ENCODE results near the gene INVS. TPM values are rescaled to one million over a fixed set of nuclear protein-coding genes. Genes with fewer than 3 reads are reported as not detected.
"Not testable (repeated sequence)": the region's sequence is repeated elsewhere in the genome, so short reads cannot be mapped to it uniquely, and the experiment has no call there.

Gene INVS
- total RNA-seq, 2 experiments from 2014 or later: 30.7 to 36.7 TPM

DNA sequence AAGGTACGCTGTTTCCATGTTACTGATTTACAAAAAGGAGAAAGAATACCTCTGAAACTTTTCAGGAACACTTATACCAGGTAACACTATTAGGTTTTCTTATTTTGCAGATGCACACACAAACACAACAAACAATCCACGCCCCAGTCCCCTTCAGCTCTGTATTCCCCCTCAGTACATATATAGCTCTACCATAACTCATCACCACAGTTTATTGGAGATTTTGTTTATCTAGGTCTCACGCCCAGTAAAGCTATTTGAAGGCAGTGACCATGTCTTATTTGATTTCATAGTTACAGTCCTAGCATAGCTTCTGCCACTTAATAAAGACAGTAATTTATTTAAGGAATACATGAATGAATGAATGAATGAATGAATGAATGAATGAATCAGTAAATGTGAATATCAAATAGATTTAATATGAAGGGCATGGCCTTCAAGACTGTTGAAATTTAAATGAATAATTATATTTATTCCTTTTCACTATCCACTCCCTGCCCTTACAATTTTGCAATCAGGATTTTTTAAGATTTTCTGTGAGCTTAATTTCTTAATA, 32.9 kb downstream of the INVS start:
- no TSS peak for BruUV-seq (replicated peaks)
- Histone ChIP-seq H3K9me3 (ENCODE audit: low read length) (no peaks in the 10 kb centered on the region), H3K4me3 (ENCODE audit: low read depth, low read length, poor library complexity, severe bottlenecking) (no peak overlapping the region), H3K27ac (ENCODE audit: low read depth, low read length, poor library complexity, severe bottlenecking) (no peak overlapping the region), H4K20me1 (ENCODE audit: insufficient read depth, low read length) (no peaks in the 10 kb centered on the region), H3K4me2 (ENCODE audit: low read length) (no peak overlapping the region), H2AFZ (ENCODE audit: low read length) (no peak overlapping the region), H3K36me3 (ENCODE audit: insufficient read depth, low read length) (peaks cover 60% of the 10 kb centered on the region), H3K9me2 (ENCODE audit: insufficient read depth, low read length) (no peaks in the 10 kb centered on the region), H3K4me1 (ENCODE audit: insufficient read depth, low read length, poor library complexity, severe bottlenecking) (no peaks in the 10 kb centered on the region), H3K79me2 (ENCODE audit: insufficient read depth, low read depth, low read length) (no peaks in the 10 kb centered on the region)
- ChIA-PET CTCF (ENCODE audit: unreplicated experiment) (no interaction called here), POLR2A (interaction anchor here (0.9 kb wide), 1 partner anchor 14 kb away, joined by 3 read pairs; no protein-coding TSS in a partner anchor)
- no peak for DNase-seq (ENCODE audit: low spot score)
- TF ChIP-seq EZH2phosphoT487 (IDR thresholded peaks at IDR 0.05; ENCODE audit: borderline replicate concordance, low read depth, low read length): no peak
- TF ChIP-seq, protein P1, sequence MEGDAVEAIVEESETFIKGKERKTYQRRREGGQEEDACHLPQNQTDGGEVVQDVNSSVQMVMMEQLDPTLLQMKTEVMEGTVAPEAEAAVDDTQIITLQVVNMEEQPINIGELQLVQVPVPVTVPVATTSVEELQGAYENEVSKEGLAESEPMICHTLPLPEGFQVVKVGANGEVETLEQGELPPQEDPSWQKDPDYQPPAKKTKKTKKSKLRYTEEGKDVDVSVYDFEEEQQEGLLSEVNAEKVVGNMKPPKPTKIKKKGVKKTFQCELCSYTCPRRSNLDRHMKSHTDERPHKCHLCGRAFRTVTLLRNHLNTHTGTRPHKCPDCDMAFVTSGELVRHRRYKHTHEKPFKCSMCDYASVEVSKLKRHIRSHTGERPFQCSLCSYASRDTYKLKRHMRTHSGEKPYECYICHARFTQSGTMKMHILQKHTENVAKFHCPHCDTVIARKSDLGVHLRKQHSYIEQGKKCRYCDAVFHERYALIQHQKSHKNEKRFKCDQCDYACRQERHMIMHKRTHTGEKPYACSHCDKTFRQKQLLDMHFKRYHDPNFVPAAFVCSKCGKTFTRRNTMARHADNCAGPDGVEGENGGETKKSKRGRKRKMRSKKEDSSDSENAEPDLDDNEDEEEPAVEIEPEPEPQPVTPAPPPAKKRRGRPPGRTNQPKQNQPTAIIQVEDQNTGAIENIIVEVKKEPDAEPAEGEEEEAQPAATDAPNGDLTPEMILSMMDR (conservative IDR thresholded peaks at IDR 0.05; ENCODE audit: low read length): no peak
- intact Hi-C loops (cut with micrococcal nuclease; ENCODE audit: unreplicated experiment): no loop called here

GRCh38 chr9:100134731-100135130, 35.7 kb downstream of the INVS start:
- intact Hi-C loops (cut with micrococcal nuclease; ENCODE audit: unreplicated experiment): no loop called here
- BruUV-seq (replicated peaks): no TSS peak
- Histone ChIP-seq H3K9me2 (ENCODE audit: insufficient read depth, low read length) (no peaks in the 10 kb centered on the region), H3K36me3 (ENCODE audit: insufficient read depth, low read length) (peaks cover 41% of the 10 kb centered on the region), H3K27ac (ENCODE audit: low read depth, low read length, poor library complexity, severe bottlenecking) (no peak overlapping the region), H3K4me1 (ENCODE audit: insufficient read depth, low read length, poor library complexity, severe bottlenecking) (no peaks in the 10 kb centered on the region), H3K4me2 (ENCODE audit: low read length) (no peak overlapping the region), H3K4me3 (ENCODE audit: low read depth, low read length, poor library complexity, severe bottlenecking) (no peak overlapping the region), H3K9me3 (ENCODE audit: low read length) (no peaks in the 10 kb centered on the region), H3K79me2 (ENCODE audit: insufficient read depth, low read depth, low read length) (no peaks in the 10 kb centered on the region), H2AFZ (ENCODE audit: low read length) (no peak overlapping the region), H4K20me1 (ENCODE audit: insufficient read depth, low read length) (no peaks in the 10 kb centered on the region)
- CTCF ChIA-PET (ENCODE audit: unreplicated experiment): no interaction called here
- DNase-seq (ENCODE audit: low spot score): no peak
- TF ChIP-seq, protein P1 (conservative IDR thresholded peaks at IDR 0.05; ENCODE audit: low read length): no peak
- TF ChIP-seq EZH2phosphoT487 (IDR thresholded peaks at IDR 0.05; ENCODE audit: borderline replicate concordance, low read depth, low read length): no peak
- POLR2A ChIA-PET: no interaction called here

GRCh38 chr9:100136799-100137198, 37.8 kb downstream of the INVS start:
- H3K4me1 ChIP-seq (ENCODE audit: insufficient read depth, low read length, poor library complexity, severe bottlenecking); intact Hi-C loops (cut with micrococcal nuclease; ENCODE audit: unreplicated experiment); H3K4me3 ChIP-seq (ENCODE audit: low read depth, low read length, poor library complexity, severe bottlenecking); H3K4me2 ChIP-seq (ENCODE audit: low read length); POLR2A ChIA-PET; H2AFZ ChIP-seq (ENCODE audit: low read length); H3K27ac ChIP-seq (ENCODE audit: low read depth, low read length, poor library complexity, severe bottlenecking); DNase-seq (ENCODE audit: low spot score); H4K20me1 ChIP-seq (ENCODE audit: insufficient read depth, low read length); H3K9me2 ChIP-seq (ENCODE audit: insufficient read depth, low read length); BruUV-seq (replicated peaks); CTCF ChIA-PET (ENCODE audit: unreplicated experiment); H3K9me3 ChIP-seq (ENCODE audit: low read length); H3K79me2 ChIP-seq (ENCODE audit: insufficient read depth, low read depth, low read length): not testable (repeated sequence)
- H3K36me3 ChIP-seq (ENCODE audit: insufficient read depth, low read length): peaks cover 21% of the 10 kb centered on the region

DNA sequence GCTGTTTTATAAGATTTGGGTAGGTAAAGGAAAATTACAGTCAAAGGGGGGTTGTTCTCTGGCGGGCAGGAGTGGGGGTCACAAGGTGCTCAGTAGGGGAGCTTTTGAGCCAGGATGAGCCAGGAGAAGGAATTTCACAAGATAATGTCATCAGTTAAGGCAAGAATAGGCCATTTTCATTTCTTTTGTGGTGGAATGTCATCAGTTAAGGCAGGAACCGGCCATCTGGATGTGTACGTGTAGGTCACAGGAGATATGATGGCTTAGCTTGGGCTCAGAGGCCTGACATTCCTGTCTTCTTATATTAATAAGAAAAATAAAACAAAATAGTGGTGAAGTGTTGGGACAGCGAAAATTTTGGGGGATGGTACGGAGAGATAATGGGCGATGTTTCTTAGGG, 41.3 kb downstream of the INVS start:
- H3K9me3 ChIP-seq (ENCODE audit: low read length); H3K79me2 ChIP-seq (ENCODE audit: insufficient read depth, low read depth, low read length); H3K4me1 ChIP-seq (ENCODE audit: insufficient read depth, low read length, poor library complexity, severe bottlenecking); CTCF ChIA-PET (ENCODE audit: unreplicated experiment); intact Hi-C loops (cut with micrococcal nuclease; ENCODE audit: unreplicated experiment); POLR2A ChIA-PET; H2AFZ ChIP-seq (ENCODE audit: low read length); H3K4me3 ChIP-seq (ENCODE audit: low read depth, low read length, poor library complexity, severe bottlenecking); BruUV-seq (replicated peaks); H3K9me2 ChIP-seq (ENCODE audit: insufficient read depth, low read length); H3K4me2 ChIP-seq (ENCODE audit: low read length); H3K36me3 ChIP-seq (ENCODE audit: insufficient read depth, low read length); H4K20me1 ChIP-seq (ENCODE audit: insufficient read depth, low read length); H3K27ac ChIP-seq (ENCODE audit: low read depth, low read length, poor library complexity, severe bottlenecking); DNase-seq (ENCODE audit: low spot score): not testable (repeated sequence)

GRCh38 chr9:100141862-100142261, 42.8 kb downstream of the INVS start:
- H2AFZ ChIP-seq (ENCODE audit: low read length); intact Hi-C loops (cut with micrococcal nuclease; ENCODE audit: unreplicated experiment); H3K9me3 ChIP-seq (ENCODE audit: low read length); BruUV-seq (replicated peaks); H3K36me3 ChIP-seq (ENCODE audit: insufficient read depth, low read length); H3K4me1 ChIP-seq (ENCODE audit: insufficient read depth, low read length, poor library complexity, severe bottlenecking); CTCF ChIA-PET (ENCODE audit: unreplicated experiment); H3K27ac ChIP-seq (ENCODE audit: low read depth, low read length, poor library complexity, severe bottlenecking); H3K4me3 ChIP-seq (ENCODE audit: low read depth, low read length, poor library complexity, severe bottlenecking); H3K4me2 ChIP-seq (ENCODE audit: low read length); H3K9me2 ChIP-seq (ENCODE audit: insufficient read depth, low read length); H3K79me2 ChIP-seq (ENCODE audit: insufficient read depth, low read depth, low read length); H4K20me1 ChIP-seq (ENCODE audit: insufficient read depth, low read length); POLR2A ChIA-PET; DNase-seq (ENCODE audit: low spot score): not testable (repeated sequence)

Measured in OCI-LY7 (cell line).